Transverse colon (tissue), 4 donors: ENCODE measurements around the gene CD40LG. TPM values are rescaled to one million over a fixed set of nuclear protein-coding genes. Genes with fewer than 3 reads are reported as not detected.

Experiments
- DNase-seq: peaks from one replicate; pipeline ENCODE4 v3.0.0-alpha.2; 2019
- H3K27ac ChIP-seq, 4 donors: fragments of 200-600 bp; sonication (generic); 2 replicates each; pipeline ENCODE4 v1.5.1; 2016 to 2018; ENCODE audit warnings: inconsistent platforms in 4 of 4
- H3K27me3 ChIP-seq: fragments of 200-600 bp; sonication (generic); 2 replicates; pipeline ENCODE4 v1.5.1; 2017; ENCODE audit warnings: inconsistent platforms
- H3K36me3 ChIP-seq, 4 donors: fragments of 200-600 bp; sonication (generic); 2 replicates each; pipeline ENCODE4 v1.5.1; 2017 to 2019; ENCODE audit warnings: inconsistent platforms in 4 of 4
- H3K4me1 ChIP-seq, 4 donors: fragments of 200-600 bp; sonication (generic); 2 replicates each; pipeline ENCODE4 v1.5.1; 2017 to 2020; ENCODE audit warnings: inconsistent platforms in 4 of 4
- H3K4me3 ChIP-seq, 4 donors: fragments of 200-600 bp; sonication (generic); 1 replicate in 1 of 4; 2 replicates in 3 of 4; pipeline versions ENCODE4 v1.5.1 to v1.6.1; 2017 to 2019; ENCODE audit warnings: inconsistent platforms in 4 of 4
- H3K9me3 ChIP-seq, 2 donors: fragments of 200-600 bp; sonication (generic); 2 replicates each; pipeline ENCODE4 v1.5.1; 2017 to 2019; ENCODE audit warnings: inconsistent platforms in 2 of 2
- EP300 ChIP-seq: sonication (generic); formaldehyde crosslinking; IDR thresholded peaks from one replicate; pipeline ENCODE4 v1.6.1; 2017; ENCODE audit warnings: antibody characterized with exemption, low read depth
- POLR2A ChIP-seq: fragments of 450-650 bp; IDR thresholded peaks from one replicate; pipeline ENCODE4 v1.6.1; 2016; ENCODE audit warnings: antibody characterized with exemption, mild to moderate bottlenecking, moderate library complexity
- POLR2AphosphoS5 ChIP-seq, 3 donors: sonication (generic); formaldehyde crosslinking; IDR thresholded peaks; one replicate each; pipeline ENCODE4 v1.6.1; 2016; ENCODE audit warnings: antibody characterized with exemption in 3 of 3
- WGBS, 2 donors: methylation state at CpG; one replicate each; pipeline ENCODE4 v1.1.5; 2018; ENCODE audit warnings: low coverage in 1 of 2; 5-methylcytosine and 5-hydroxymethylcytosine counted together
- in situ Hi-C, 4 donors: fragments of 200-750 bp; cut with MboI; loops; one replicate each; pipeline versions ENCODE4 v1.15.0 to v1.15.1; 2017; ENCODE audit warnings: low sequenced_read_pairs in 3 of 4, low pct_ligation_motif_present in 1 of 4, low pct_unique_long_range_greater_than_20kb in 1 of 4
- intact Hi-C: fragments of 100-400 bp; cut with DNase I; formaldehyde crosslinking; loops from one replicate; pipeline ENCODE4 v1.15.1; 2023; ENCODE audit warnings: low total_unique reads
- total RNA-seq, 4 donors: library from RNA; depleted of rRNA; stranded (reverse); fragments of >200 nt; gene quantifications; one replicate each; pipeline ENCODE4 v1.1.0, GENCODE V29; 2016
- TF ChIP-seq, protein P1 (sequence below), 5 experiments: fragments of 200-600 bp in 3 of 5; fragments of 450-650 bp in 2 of 5; sonication (generic) in 3 of 5; IDR thresholded peaks; 1 replicate in 2 of 5; 2 replicates in 3 of 5; pipeline ENCODE4 v1.5.1; 2016 to 2017; ENCODE audit warnings: antibody characterized with exemption in 5 of 5, inconsistent platforms in 3 of 5, mild to moderate bottlenecking in 2 of 5, moderate library complexity in 1 of 5

Gene CD40LG
- total RNA-seq, 4 donors from 2014 or later: 0.64 TPM; not detected in 3

DNA sequence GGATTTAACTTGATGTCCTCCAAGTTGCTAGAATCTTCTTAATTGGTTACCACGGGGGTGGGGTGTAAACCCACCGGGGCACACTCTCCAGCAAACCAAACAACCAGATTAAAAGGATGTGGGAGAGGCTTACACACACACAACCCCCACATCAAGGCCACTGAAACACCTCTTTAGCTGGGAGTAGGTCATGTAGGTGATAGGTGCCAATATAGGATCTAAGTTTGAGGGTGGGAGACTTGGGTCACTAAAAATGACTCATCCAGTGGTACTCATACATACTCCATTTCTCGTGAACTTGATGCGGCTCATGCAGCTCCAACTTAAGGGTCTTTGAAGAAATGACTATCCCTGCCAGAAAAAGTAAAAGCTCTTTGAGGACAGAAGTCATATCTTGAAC is 20.5 kb upstream of the CD40LG start:
- no peak overlapping the region for H3K27ac ChIP-seq
- no peaks in the 10 kb centered on the region for H3K9me3 ChIP-seq
- no peaks in the 10 kb centered on the region for H3K4me1 ChIP-seq
- intact Hi-C loops (no loop called here), in situ Hi-C loops (no loop called here)
- no peaks in the 10 kb centered on the region for H3K36me3 ChIP-seq
- TF ChIP-seq POLR2AphosphoS5 (IDR thresholded peaks at IDR 0.05) (no peak), POLR2A (no peak), EP300 (no peak)
- TF ChIP-seq, protein P1, sequence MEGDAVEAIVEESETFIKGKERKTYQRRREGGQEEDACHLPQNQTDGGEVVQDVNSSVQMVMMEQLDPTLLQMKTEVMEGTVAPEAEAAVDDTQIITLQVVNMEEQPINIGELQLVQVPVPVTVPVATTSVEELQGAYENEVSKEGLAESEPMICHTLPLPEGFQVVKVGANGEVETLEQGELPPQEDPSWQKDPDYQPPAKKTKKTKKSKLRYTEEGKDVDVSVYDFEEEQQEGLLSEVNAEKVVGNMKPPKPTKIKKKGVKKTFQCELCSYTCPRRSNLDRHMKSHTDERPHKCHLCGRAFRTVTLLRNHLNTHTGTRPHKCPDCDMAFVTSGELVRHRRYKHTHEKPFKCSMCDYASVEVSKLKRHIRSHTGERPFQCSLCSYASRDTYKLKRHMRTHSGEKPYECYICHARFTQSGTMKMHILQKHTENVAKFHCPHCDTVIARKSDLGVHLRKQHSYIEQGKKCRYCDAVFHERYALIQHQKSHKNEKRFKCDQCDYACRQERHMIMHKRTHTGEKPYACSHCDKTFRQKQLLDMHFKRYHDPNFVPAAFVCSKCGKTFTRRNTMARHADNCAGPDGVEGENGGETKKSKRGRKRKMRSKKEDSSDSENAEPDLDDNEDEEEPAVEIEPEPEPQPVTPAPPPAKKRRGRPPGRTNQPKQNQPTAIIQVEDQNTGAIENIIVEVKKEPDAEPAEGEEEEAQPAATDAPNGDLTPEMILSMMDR (IDR thresholded peaks at IDR 0.05): no peak
- WGBS, 2 donors: 76 to 92% methylated on average over 2 to 4 of the region's 4 CpGs
- DNase-seq: no peak
- H3K27me3 ChIP-seq: no peaks in the 10 kb centered on the region
- H3K4me3 ChIP-seq: no peak overlapping the region

- DNase-seq: no peak
- intact Hi-C loops (no loop called here), in situ Hi-C loops (no loop called here)
- H3K36me3 ChIP-seq: no peaks in the 10 kb centered on the region
- no peaks in the 10 kb centered on the region for H3K9me3 ChIP-seq
- no peak overlapping the region for H3K4me3 ChIP-seq
- H3K4me1 ChIP-seq: no peaks in the 10 kb centered on the region
- whole genome bisulfite sequencing, 2 donors: 51 to 62% methylated on average over 4 to 6 of the region's 6 CpGs
- TF ChIP-seq EP300 (no peak), POLR2A (no peak), POLR2AphosphoS5 (IDR thresholded peaks at IDR 0.05) (no peak)
- TF ChIP-seq, protein P1 (IDR thresholded peaks at IDR 0.05): no peak
- H3K27me3 ChIP-seq: no peaks in the 10 kb centered on the region
- H3K27ac ChIP-seq: no peak overlapping the region
Observed at GRCh38 chrX:136629084-136629750, 18.7 kb upstream of the CD40LG start.

GRCh38 chrX:136630881-136631280 is 17.1 kb upstream of the CD40LG start:
- TF ChIP-seq EP300 (no peak), POLR2A (no peak), POLR2AphosphoS5 (IDR thresholded peaks at IDR 0.05) (no peak)
- TF ChIP-seq, protein P1 (IDR thresholded peaks at IDR 0.05): no peak
- H3K4me3 ChIP-seq: no peak overlapping the region
- intact Hi-C loops (no loop called here), in situ Hi-C loops (no loop called here)
- 42% methylated on average over 1 of the region's 1 CpG; no CpG with 5 or more reads in 1 of the 2 donors for WGBS, 2 donors
- no peaks in the 10 kb centered on the region for H3K27me3 ChIP-seq
- DNase-seq: no peak
- no peaks in the 10 kb centered on the region for H3K4me1 ChIP-seq
- H3K9me3 ChIP-seq: no peaks in the 10 kb centered on the region
- no peaks in the 10 kb centered on the region for H3K36me3 ChIP-seq
- no peak overlapping the region for H3K27ac ChIP-seq

GRCh38 chrX:136635235-136635634 is 12.7 kb upstream of the CD40LG start:
- WGBS, 2 donors: 82 to 90% methylated on average over 3 to 6 of the region's 6 CpGs
- TF ChIP-seq POLR2AphosphoS5 (IDR thresholded peaks at IDR 0.05): no peak
- TF ChIP-seq, protein P1 (IDR thresholded peaks at IDR 0.05): no peak
- no peak for TF ChIP-seq EP300
- TF ChIP-seq POLR2A: no peak

More at GRCh38 chrX:136635235-136635634, 12.7 kb upstream of the CD40LG start:
- no peak overlapping the region for H3K27ac ChIP-seq
- in situ Hi-C loops: no loop called here
- no peaks in the 10 kb centered on the region for H3K4me1 ChIP-seq
- no peaks in the 10 kb centered on the region for H3K36me3 ChIP-seq
- no peak overlapping the region for H3K4me3 ChIP-seq
- no peaks in the 10 kb centered on the region for H3K27me3 ChIP-seq
- no peak for DNase-seq
- intact Hi-C loops: no loop called here
- H3K9me3 ChIP-seq: no peaks in the 10 kb centered on the region
